Omental fat pad (tissue), 4 donors: ENCODE results near the gene TMEM151B. TPM values are rescaled to one million over a fixed set of nuclear protein-coding genes. Genes with fewer than 3 reads are reported as not detected.

Experiments used
- ATAC-seq: fragments of 150-250 bp; one replicate; pipeline ENCODE4 v1.9.1; 2016; ENCODE audit warnings: mild to moderate bottlenecking, moderate library complexity; ENCODE audit not compliant: low FRiP score
- DNase-seq: peaks from one replicate; pipeline ENCODE4 v3.0.0-alpha.2; 2019; ENCODE audit warnings: low spot score
- total RNA-seq, 4 donors: library from RNA; depleted of rRNA; stranded (reverse); fragments of >200 nt; gene quantifications; one replicate each; pipeline ENCODE4 v1.1.0, GENCODE V29; 2016
- TF ChIP-seq, protein P1 (sequence below), 3 donors: fragments of 450-650 bp; IDR thresholded peaks; one replicate each; pipeline ENCODE4 v1.5.1; 2016 to 2017; ENCODE audit warnings: antibody characterized with exemption in 3 of 3, mild to moderate bottlenecking in 3 of 3, moderate library complexity in 2 of 3

Gene TMEM151B
- total RNA-seq, 4 donors from 2014 or later: 0.19 TPM; not detected in 3

GRCh38 chr6:44243345-44243744 is 26.9 kb upstream of the TMEM151B start:
- DNase-seq: no peak
- no peak for ATAC-seq
- TF ChIP-seq, protein P1, sequence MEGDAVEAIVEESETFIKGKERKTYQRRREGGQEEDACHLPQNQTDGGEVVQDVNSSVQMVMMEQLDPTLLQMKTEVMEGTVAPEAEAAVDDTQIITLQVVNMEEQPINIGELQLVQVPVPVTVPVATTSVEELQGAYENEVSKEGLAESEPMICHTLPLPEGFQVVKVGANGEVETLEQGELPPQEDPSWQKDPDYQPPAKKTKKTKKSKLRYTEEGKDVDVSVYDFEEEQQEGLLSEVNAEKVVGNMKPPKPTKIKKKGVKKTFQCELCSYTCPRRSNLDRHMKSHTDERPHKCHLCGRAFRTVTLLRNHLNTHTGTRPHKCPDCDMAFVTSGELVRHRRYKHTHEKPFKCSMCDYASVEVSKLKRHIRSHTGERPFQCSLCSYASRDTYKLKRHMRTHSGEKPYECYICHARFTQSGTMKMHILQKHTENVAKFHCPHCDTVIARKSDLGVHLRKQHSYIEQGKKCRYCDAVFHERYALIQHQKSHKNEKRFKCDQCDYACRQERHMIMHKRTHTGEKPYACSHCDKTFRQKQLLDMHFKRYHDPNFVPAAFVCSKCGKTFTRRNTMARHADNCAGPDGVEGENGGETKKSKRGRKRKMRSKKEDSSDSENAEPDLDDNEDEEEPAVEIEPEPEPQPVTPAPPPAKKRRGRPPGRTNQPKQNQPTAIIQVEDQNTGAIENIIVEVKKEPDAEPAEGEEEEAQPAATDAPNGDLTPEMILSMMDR (IDR thresholded peaks at IDR 0.05): no peak

DNA sequence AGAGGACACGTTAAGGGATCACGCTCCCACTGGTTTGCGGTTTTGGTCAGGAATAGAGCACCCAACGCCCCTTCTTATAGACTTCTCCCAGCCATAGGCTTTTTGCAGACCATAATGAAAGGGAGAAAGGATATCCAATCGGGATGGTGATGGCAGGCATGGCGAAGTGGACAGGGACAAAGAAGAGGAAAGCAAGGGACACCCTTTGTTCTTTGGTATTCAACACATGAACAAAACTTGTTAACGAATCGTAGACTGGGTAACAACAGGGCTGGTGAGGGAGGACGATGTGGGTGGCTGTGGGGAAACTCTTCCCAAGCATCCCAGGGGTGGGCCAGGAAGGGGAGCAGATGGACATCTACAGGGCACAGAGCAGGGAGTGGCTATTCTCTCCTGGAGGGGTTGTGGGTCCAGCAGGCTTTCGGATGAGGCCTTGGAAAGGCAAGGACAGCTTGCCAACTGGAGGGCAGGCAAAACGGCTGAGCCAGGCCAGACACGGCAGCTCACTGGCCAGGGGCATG is 24.8 kb upstream of the TMEM151B start:
- TF ChIP-seq, protein P1 (IDR thresholded peaks at IDR 0.05): no peak
- ATAC-seq: peak; percentile 0
- DNase-seq: no peak

GRCh38 chr6:44245912-44246662 is 24.2 kb upstream of the TMEM151B start:
- DNase-seq: peak; percentile 49
- peak; percentile 84 for ATAC-seq
- TF ChIP-seq, protein P1 (IDR thresholded peaks at IDR 0.05): no peak

- TF ChIP-seq, protein P1 (IDR thresholded peaks at IDR 0.05): no peak
- peak; percentile 91 for DNase-seq
- ATAC-seq: peak; percentile 87
Measured at GRCh38 chr6:44246663-44247337, 23.4 kb upstream of the TMEM151B start, which contains the start of gene HSP90AB1. Gene HSP90AB1 (plus strand): TSS chr6:44247101. CDS start chr6:44248630, 1,529 bp downstream.

DNA sequence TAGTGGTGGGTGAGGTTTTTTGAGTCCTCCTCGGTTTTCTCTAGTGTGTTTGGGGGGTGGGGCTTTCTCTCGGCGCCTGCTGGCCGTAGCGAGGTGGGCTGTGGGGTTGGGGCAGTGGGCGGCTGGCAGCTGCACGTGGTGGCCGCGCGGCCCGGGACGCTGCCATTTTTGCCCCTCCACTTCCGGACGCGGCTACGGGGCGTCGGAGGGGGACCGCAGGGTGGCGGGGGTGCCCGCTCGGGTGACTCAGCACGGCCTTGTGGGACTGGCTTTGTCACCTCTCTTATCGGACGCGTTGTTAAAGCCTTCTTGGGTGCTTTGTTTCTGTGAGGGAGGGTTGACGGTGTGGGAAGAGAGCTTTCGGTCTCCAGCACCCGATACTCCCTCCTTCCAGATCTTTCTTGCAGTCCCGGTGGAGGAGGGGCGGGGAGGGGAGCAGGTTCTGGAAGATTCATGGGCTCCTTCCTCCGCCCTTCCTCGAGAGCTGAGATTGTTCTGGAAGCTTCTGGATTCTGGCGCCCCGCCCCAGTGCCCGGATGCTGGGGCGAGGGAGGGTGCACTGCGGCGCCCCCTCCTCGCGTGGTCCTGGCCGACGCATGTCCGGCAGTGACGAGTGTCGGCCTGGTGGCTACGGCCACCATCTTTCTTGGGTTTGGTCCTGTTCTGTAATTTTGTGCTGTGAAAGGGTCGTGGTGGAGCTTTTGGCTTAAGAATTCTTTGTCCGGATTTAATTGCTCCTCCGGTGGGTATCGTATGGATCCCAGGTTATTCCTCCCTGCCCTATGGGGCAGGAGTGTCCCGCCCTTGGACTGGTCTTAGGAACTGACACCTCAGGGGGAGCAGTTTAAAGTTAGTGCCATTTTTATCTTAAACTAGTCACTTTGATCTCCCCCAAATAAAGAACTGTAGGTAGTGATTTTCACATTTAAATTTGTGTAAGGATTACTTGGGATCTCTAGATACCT is 22.6 kb upstream of the TMEM151B start:
- TF ChIP-seq, protein P1 (IDR thresholded peaks at IDR 0.05): no peak
- peak; percentile 62 for DNase-seq
- ATAC-seq: peak; percentile 19

DNA sequence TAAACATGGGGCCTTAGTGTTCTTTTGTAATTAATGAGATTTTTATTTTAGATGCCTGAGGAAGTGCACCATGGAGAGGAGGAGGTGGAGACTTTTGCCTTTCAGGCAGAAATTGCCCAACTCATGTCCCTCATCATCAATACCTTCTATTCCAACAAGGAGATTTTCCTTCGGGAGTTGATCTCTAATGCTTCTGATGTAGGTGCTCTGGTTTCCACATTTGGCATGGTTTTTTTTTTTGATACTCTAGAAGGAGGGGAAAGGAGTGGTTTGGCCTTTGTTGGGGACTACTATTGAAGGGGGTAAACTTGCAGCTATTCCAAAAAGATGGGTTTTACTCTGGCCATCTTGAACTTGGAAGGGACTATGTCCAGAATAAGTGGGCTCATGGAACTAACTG is 21.7 kb upstream of the TMEM151B start:
- ATAC-seq: no peak
- TF ChIP-seq, protein P1 (IDR thresholded peaks at IDR 0.05): no peak

More for the DNA sequence above, 21.7 kb upstream of the TMEM151B start:
- no peak for DNase-seq
